COR-L47 (cell line): Measurements from ENCODE around the gene ZNF326.
A peak's percentile ranks its signal among the peaks of the same experiment; 100 is the strongest.

ENCODE experiments used
- DNase-seq: peaks from one replicate; lab custom pipeline; 2025; lab: John Stamatoyannopoulos, UW

ZNF326 gene, protein sequence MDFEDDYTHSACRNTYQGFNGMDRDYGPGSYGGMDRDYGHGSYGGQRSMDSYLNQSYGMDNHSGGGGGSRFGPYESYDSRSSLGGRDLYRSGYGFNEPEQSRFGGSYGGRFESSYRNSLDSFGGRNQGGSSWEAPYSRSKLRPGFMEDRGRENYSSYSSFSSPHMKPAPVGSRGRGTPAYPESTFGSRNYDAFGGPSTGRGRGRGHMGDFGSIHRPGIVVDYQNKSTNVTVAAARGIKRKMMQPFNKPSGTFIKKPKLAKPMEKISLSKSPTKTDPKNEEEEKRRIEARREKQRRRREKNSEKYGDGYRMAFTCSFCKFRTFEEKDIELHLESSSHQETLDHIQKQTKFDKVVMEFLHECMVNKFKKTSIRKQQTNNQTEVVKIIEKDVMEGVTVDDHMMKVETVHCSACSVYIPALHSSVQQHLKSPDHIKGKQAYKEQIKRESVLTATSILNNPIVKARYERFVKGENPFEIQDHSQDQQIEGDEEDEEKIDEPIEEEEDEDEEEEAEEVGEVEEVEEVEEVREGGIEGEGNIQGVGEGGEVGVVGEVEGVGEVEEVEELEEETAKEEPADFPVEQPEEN

GRCh38 chr1:89994805-89995597 lies at the start of gene ZNF326:
Gene ZNF326, plus strand, starts transcription at chr1:89995110. Its CDS starts 148 bp downstream, at chr1:89995258.
- peak; percentile 95 for DNase-seq

- DNase-seq: no peak
Observed at GRCh38 chr1:89945852-89946476, 48.9 kb upstream of the ZNF326 start.

DNA sequence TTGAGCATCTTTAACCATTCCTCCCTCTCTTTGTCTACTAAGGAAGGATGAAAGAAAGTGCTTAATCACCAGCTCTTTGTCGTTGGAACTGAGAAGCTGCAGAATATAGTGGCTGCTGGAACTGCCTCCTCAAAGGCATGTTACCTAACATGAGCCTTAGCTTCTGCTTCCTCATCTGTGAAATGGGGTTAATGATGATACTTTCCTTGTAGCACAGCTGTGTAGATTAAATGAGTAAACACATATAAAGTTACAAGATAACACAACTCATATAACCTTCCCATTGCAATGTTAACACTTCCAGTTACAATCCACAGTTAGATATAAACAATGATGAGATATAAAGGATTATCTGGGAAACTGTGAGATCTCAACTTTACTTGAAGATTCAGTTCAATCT lies 48.4 kb upstream of the ZNF326 start:
- no peak for DNase-seq

- DNase-seq: no peak
Observed at GRCh38 chr1:89948722-89949345, 46.1 kb upstream of the ZNF326 start.

DNA sequence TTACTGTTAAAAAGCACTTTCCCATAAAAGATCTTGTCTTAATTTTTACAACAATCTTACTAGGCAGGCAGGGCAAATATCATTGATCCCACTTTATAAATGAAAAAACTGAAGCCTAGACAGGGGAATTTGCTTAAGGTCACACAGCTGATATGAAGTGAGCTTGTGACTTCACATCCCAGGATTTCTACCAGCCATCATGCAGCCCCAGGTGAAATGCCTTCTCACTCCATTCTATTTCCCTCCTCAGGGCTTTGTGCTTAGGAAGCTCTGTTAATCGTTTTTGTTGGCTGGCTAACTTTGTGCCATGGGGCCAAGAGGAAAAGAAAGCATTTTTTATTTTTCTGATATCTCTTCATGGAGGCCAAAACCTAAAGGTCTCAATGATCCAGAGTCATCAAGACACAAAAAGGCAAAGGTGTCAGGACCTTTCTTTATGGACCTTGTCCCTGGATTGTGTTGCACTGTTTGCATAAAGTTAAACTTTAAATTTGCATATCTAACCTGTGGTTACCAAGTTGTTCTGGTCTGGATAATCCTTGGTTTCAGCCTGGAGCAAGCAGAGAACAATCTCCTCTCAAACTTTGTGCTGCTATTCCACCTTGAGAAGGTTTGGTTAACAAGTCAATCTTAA lies 44.8 kb upstream of the ZNF326 start:
- no peak for DNase-seq

- DNase-seq: no peak
Observed at GRCh38 chr1:89950703-89951102, 44.2 kb upstream of the ZNF326 start.

DNA sequence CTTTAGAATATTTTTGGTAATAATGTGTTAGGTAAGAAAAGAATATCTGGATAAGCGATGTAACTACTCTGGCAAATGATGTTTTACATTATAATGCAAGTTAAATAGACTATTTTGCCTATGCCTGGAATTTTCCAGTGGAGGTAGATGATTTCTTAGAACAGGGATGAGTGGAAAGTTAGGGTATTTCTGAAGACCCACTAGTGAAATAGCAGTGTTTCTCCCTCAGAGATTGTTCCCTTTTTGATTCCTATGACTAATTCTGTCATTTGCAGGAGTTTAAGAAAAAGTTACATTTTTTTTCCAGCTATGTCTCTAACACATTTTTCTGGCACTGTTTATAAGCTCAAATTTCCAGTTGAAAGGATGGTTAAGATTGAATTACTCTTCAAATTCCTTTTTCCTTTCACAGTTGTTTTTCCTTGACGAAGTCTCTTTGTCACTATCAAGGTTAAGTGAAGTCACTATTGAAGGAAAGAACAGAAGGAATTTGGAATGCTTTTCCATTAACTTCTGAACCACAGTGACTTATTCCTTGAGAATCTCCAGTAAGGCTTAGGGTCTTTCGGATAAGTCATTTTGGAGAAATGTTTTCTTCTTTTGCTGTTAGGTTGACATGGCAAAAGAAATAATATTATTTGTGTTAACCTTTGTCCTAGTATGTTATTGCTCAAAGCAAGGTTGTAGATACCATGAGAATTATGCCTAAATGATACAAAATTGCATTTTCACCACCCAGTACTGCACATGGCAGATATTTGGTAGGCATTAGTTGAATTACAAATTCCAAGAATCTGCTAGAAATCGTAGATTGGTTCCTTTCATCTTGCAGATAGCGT lies 42.9 kb upstream of the ZNF326 start:
- no peak for DNase-seq

- DNase-seq: no peak
Observed at GRCh38 chr1:89952605-89953130, 42.2 kb upstream of the ZNF326 start.

DNA sequence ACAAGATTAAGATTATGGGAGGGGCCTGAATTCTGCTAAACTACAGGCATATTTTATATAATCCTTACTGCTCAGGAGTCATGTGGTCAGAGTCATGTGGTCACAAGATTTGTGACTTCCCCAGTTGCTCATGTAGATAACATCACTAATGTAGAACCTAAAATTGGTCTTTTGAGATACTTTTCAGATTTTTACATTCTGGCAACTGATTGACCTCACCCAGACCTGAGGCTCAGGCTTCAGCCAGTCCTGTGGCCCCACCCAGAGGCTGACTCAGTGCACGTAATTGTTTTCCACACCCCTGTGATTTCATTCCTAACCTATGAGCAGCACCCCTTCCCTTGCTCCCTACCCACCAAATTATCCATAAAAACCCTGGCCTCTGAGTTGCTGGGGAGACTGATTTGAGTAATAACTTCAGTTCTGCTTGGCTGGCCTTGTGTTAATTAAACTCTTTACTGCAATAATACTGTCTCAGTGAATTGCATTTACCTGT lies 41.7 kb upstream of the ZNF326 start:
- DNase-seq: no peak

GRCh38 chr1:89953929-89954328 lies 41.0 kb upstream of the ZNF326 start:
- DNase-seq: no peak

DNA sequence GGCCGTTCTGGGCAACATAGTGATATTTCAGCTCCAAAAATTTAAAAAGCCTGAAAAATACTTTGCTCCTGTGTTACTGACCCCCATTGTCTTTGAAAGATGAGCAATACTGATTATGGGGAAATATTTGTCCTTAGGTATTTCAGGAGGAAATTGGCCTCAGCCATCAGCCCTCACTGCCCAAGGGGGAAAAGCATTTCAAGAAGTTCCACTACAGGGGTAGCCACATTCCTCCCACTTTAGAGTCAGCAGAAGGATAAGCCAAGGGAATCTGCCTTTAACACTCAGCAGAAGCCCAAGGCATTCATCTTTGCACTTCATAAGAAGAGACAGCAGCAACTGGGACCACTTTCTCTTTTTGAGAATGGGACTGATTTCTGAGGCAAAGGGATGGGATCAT lies 40.5 kb upstream of the ZNF326 start:
- no peak for DNase-seq

DNA sequence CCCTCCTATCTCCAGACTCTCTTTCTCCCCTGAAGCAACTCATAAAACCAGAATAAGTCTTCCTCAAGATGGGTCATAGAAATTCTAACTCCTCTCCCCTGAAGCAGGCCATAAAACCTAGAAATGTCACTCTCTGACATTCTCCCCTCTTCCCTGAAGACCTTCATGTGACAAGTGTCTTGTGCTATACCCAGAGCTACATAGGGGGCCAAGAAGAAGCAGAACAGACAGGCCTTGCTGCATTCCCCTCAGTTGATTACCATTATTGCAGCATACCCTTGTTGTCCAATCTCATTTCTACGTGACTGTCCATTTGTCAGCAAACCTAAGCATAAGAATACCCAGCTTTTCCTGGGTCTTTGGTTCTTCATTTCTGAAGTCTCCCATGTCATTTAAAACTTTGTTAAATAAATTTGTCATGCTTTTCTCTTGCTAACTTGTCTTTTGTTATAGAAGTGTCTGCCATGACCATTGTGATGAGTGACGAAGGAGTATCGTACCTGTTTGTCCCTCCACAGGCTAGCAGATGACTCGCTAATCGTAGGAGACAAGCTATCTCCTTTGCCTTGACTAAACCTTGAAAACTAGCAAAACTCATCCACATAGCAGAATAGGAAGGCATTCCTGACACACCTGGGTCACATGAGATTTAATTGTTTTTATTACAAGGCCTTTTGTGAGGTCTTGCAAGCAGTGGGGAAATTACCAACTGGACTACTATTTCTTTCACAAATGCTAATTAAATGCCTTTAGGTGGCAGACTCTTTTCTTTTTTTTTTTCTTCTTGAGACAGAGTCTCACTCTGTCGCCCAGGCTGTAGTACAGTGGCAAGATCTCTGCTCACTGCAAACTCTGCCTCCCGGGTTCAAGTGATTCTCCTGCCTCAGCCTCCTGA lies 39.4 kb upstream of the ZNF326 start:
- DNase-seq: no peak

DNA sequence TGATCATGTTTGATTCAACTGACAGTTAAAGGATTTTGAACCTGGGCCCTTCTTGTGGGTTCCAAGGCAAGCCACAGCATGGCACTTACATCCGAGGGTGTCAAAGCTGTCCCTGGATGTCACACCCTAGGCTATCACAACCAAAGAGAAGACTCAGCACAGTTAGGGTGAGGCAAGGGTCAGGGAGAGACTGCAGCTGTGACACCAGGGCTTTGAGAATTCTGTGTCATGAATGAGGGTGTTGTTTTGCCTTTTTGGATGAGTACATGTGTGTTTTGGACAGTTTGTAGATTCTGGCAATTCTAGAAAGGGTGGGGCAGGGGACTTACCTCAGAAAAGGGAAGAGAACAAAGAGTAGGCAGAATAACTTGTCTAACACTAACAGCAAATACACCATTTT lies 37.8 kb upstream of the ZNF326 start:
- DNase-seq: no peak

DNA sequence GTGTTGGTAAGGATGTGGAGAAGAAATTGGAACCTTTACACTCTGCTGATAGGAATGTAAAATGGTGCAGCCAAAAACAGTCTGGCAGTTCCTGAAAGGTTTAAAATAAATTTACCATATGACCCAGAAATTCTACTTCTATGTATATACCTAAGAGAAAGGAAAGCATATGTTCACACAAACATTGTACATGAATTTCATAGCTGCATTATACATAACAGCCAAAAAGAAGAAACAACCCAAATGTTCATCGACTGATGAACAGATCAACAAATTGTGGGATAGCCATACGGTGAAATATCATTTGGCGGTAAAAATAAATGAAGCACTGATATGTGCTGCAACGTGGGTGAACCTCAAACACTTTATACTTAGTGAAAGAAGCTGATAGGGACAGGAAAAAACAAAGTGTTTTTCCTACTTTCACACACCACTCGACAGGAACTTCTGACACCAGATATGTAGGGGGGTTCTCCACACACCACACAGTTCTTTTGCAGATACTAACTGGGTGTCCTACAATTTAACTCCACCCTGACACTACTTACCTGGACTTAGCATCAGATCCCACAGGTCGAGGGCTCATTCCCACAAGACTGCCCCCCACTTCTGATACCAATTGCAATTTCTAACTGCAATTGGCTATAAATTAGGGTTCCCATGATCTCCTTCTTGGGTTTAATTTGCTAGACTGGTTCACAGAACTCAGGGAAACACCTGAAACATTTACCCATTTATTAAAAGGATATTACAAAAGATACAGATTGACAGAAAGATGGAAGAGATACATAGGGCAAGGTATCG lies 35.9 kb upstream of the ZNF326 start:
- no peak for DNase-seq

DNA sequence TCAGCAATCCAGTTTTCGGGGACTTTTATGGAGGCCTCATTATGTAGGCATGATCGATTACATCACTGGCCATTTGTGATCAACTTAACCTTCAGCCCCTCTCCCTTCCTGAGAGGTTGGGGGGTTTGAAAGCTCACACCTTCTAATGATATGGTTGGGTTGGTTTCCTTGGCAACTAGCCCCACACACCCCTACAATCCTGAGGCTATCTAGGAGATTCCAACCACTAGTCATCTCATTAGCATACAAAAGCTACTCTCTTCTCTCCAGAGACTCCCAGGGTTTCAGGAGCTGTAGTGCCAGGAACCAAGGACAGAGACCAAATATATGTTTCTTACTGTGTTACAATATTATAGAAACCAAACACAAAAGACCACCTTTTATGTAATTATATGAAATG lies 35.2 kb upstream of the ZNF326 start:
- DNase-seq: no peak

DNA sequence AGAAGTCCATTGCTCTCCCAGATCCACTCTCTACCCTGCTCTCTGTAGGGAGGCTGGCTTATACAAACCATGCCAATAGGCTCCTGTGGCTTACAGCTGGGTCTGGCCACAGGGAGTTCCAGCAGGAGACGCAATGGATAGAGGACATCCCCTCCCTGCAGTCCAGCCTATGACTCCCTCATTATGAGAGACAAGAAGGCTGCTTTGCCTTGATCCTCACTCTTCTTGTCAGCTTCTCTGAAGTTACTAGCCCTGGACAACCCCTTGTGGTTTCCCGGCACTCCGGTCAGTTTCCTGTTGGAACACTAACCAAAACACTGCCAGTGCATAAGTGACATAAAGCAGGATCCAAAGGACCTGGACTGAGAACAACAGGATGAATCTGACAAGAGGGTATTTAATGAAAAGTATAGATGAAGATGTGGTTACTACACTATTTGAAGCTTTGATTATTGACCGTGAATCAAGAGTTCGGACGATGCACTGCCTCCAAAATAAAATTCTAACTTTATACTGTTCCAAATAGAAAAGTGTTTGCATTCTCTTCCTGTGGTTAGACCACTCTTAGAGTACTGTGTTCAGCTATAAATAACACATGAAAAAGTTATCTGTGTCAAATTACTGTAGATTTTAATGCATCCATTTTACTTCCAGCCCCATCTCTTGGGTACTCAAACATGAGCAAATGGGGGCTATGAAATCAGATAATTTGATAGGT lies 32.7 kb upstream of the ZNF326 start:
- DNase-seq: no peak

- DNase-seq: no peak
Observed at GRCh38 chr1:89962742-89963075, 32.2 kb upstream of the ZNF326 start.
